Cardiac fibroblast (primary cell): ENCODE data around the gene SDR42E1.

Source experiments
- DNase-seq, 2 donors: peaks; one replicate each; pipeline versions ENCODE4 v3.0.0 to v3.0.0-alpha.2; 2010; ENCODE audit warnings: low read depth in 2 of 2
- H3K4me3 ChIP-seq, 2 donors: replicated peaks in 1 of 2; 1 replicate in 1 of 2; 2 replicates in 1 of 2; pipeline ENCODE4 v1.5.1; 2011; ENCODE audit warnings: low read depth in 2 of 2, low read length in 2 of 2, mild to moderate bottlenecking in 2 of 2, moderate library complexity in 1 of 2
- CTCF ChIP-seq: IDR thresholded peaks from one replicate; pipeline ENCODE4 v1.5.1; 2011; ENCODE audit warnings: low read depth, mild to moderate bottlenecking, low read length, inconsistent platforms

SDR42E1 gene

GRCh38 chr16:81997738-81998137 is 13.5 kb downstream of the SDR42E1 start:
- DNase-seq: peak; percentile 54 to 92
- no peak overlapping the region for H3K4me3 ChIP-seq
- TF ChIP-seq CTCF: no peak

DNA sequence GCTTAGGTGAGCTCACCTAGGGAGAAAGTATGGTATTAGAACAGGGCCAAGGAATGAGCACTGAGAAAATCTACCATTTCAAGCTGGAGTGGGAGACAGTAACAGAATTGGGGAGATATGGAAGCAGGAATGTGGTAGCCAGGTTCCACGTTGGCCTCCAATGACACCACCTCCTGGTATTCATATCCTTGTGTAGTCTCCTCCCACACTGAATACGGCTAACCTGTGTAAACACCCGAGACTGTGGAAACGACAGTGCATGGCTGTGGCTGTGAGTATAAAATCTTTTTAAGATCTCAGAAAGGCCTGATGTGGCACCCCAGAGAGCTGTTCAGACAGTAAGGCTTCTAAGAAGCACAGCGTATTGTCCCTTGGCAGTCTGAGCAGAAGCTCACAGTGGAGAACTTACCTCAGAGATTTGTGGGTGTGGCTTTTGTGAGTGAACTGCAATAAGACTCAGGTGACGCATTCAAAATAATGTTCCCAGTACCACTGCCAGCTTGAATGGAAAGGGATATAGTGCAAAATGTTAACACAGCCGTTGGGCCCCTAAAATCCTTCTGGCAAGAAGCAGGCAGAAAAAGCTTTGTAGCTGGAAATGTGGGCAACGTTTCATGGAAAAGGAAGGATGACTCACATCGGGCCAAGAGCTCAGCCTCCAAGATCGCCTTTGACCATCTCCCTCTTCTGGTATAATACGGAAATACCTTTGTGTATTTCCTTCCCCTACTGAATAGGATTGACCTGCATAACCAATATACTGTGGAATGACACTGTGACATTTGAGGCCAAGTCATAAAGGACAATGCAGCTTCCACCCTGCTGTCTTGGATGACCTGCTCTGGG is 14.4 kb downstream of the SDR42E1 start:
- TF ChIP-seq CTCF: peak; percentile 50
- H3K4me3 ChIP-seq: no peak overlapping the region
- peak; percentile 26 to 77 for DNase-seq

DNA sequence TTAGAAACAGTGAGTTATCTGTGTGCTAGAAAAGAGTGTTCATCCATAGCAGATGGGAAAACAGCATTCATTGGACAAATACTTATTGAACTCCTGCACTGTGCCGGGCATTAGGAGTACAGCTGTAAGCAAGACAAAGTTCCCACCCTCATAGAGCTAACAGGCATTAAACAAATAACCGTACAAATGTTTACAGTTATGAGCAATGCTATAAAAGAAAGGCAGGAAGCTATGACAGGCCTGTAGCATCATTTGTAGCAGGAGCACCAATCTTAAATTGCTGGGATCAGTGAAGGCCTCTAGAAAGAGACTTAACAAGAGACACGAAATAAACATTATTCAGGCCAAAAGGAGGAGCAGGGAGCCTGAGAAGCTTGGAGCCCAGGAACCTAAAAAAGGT is 15.6 kb downstream of the SDR42E1 start:
- DNase-seq: peak in 1 of 2 donors; percentile 62
- no peak overlapping the region for H3K4me3 ChIP-seq
- TF ChIP-seq CTCF: no peak

GRCh38 chr16:81994485-81994884 is 16.8 kb downstream of the SDR42E1 start:
- DNase-seq: no peak
- TF ChIP-seq CTCF: peak; percentile 17

DNA sequence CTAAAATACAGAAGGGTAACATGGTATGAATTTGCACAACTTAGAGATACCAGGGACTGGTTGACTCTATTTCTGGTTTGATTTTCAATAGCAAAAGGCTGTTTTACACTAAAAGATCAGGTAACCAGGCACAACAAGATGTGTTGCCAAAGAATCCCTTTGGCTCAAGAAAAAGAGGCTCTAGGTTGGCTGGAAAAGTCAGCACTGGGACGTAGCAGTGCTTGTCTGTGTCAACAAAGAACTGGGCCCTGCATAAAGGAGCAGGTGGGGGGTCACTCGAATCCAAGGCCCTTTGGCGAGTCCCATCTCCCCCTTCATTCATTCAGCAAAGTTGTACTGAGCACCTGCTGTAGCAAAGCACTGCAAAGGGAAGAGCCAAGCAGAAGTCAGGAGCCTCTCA is 18.4 kb downstream of the SDR42E1 start:
- DNase-seq: no peak
- TF ChIP-seq CTCF: no peak
- H3K4me3 ChIP-seq: no peak overlapping the region

More at GRCh38 chr16:81994485-81994884, 16.8 kb downstream of the SDR42E1 start:
- no peak overlapping the region for H3K4me3 ChIP-seq

- H3K4me3 ChIP-seq: no peak overlapping the region
- no peak for TF ChIP-seq CTCF
- DNase-seq: no peak
These were observed 23.6 kb downstream of the SDR42E1 start for GRCh38 chr16:81987706-81988105.
